A673 (cell line): ENCODE results near the gene CEACAM1. TPM values are rescaled to one million over a fixed set of nuclear protein-coding genes. Genes with fewer than 3 reads are reported as not detected.

ENCODE experiments used
- BruUV-seq: library from RNA; stranded (reverse); fragments of 400-500 nt; replicated peaks from 2 replicates; lab custom pipeline; 2021; lab: Mats Ljungman, UMichigan
- CTCF ChIA-PET: fragments of 300-600 bp; sonication (Branson Sonifier 250); formaldehyde crosslinking; loops from one replicate; lab custom pipeline; 2022; ENCODE audit warnings: antibody characterized with exemption; lab: Charles Lee
- POLR2A ChIA-PET: fragments of 300-600 bp; sonication (Branson Sonifier 250); formaldehyde crosslinking; loops from one replicate; lab custom pipeline; 2022; ENCODE audit warnings: antibody characterized with exemption; ENCODE audit not compliant: low non-redundant PET; lab: Charles Lee
- DNase-seq: peaks from one replicate; pipeline ENCODE4 v3.0.0-alpha.2; 2015; ENCODE audit warnings: low spot score
- H3K27ac ChIP-seq: fragments of 200-600 bp; sonication (generic); 2 replicates; pipeline ENCODE4 v1.5.1; 2016; ENCODE audit warnings: mixed run types, low read depth, mild to moderate bottlenecking, mixed read lengths, antibody characterized with exemption, low read length; ENCODE audit not compliant: poor library complexity, severe bottlenecking
- H3K27me3 ChIP-seq: fragments of 200-600 bp; sonication (generic); replicated peaks from 2 replicates; pipeline ENCODE4 v1.6.1; 2017; ENCODE audit warnings: mixed run types, low read depth, mild to moderate bottlenecking, mixed read lengths, antibody characterized with exemption, low read length; ENCODE audit not compliant: insufficient read depth, poor library complexity
- H3K36me3 ChIP-seq: fragments of 200-600 bp; sonication (generic); 2 replicates; pipeline ENCODE4 v1.6.1; 2016; ENCODE audit warnings: mixed run types, mild to moderate bottlenecking, mixed read lengths, antibody characterized with exemption, low read length; ENCODE audit not compliant: insufficient read depth, poor library complexity, severe bottlenecking
- H3K4me1 ChIP-seq: fragments of 200-600 bp; sonication (generic); 2 replicates; pipeline ENCODE4 v1.6.1; 2017; ENCODE audit warnings: mixed run types, mild to moderate bottlenecking, mixed read lengths, antibody characterized with exemption, low read length; ENCODE audit not compliant: insufficient read depth, poor library complexity, severe bottlenecking
- H3K4me3 ChIP-seq: fragments of 200-600 bp; sonication (generic); 2 replicates; pipeline ENCODE4 v1.5.1; 2016; ENCODE audit warnings: low read depth, mixed run types, mild to moderate bottlenecking, mixed read lengths, low read length; ENCODE audit not compliant: poor library complexity, severe bottlenecking
- H3K9me3 ChIP-seq: fragments of 200-600 bp; sonication (generic); 2 replicates; pipeline ENCODE4 v1.6.1; 2016; ENCODE audit warnings: mixed run types, low read depth, mild to moderate bottlenecking, mixed read lengths, antibody characterized with exemption, low read length; ENCODE audit not compliant: poor library complexity, severe bottlenecking
- CTCF ChIP-seq: fragments of 300-800, 200-600 bp; sonication (generic); conservative IDR thresholded peaks from 2 replicates; pipeline ENCODE4 v1.5.1; 2017; ENCODE audit warnings: low read depth, mild to moderate bottlenecking, antibody characterized with exemption, low read length, moderate library complexity, mixed read lengths
- EZH2 ChIP-seq: fragments of 200-600 bp; sonication (generic); IDR thresholded peaks from 2 replicates; pipeline ENCODE4 v1.6.1; 2017; ENCODE audit warnings: borderline replicate concordance, low read depth, mild to moderate bottlenecking, mixed read lengths, antibody characterized with exemption, low read length; ENCODE audit not compliant: poor library complexity, severe bottlenecking
- intact Hi-C: fragments of 100-400 bp; cut with micrococcal nuclease; formaldehyde crosslinking; loops from one replicate; pipeline ENCODE4 v1.10.0; 2022; ENCODE audit not compliant: unreplicated experiment
- total RNA-seq: library from RNA; stranded (reverse); gene quantifications from 2 replicates; pipeline ENCODE4 v1.2.3, GENCODE V29; 2021

Gene CEACAM1
- total RNA-seq, 1 experiment from 2014 or later, result 0.64 TPM

DNA sequence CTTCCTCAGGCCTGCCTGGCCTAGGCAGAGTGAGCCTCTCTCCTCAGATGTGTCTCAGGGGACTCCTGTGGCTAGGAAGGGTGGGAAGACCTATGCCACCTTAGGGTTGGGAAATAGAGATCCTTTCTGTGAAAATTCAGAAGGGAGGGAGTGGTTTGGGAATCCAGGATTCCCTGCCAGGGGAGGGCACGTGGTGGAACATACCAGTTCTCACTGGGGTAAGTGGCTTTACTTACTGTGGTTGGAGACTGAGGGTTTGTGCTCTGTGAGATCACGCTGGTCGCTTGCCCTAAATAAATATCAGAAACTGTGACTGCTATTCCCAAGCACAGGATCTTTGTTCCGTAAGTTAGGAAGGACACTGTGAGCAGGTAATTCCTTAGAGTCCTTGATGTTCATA lies 16.9 kb downstream of the CEACAM1 start:
- BruUV-seq, result no TSS peak
- CTCF ChIA-PET, result no interaction called here
- POLR2A ChIA-PET, result no interaction called here
- Histone ChIP-seq H3K27me3 (no peaks in the 10 kb centered on the region), H3K4me3 (no peak overlapping the region), H3K9me3 (no peaks in the 10 kb centered on the region), H3K27ac (no peak overlapping the region), H3K36me3 (no peaks in the 10 kb centered on the region), H3K4me1 (no peaks in the 10 kb centered on the region)
- no peak for TF ChIP-seq EZH2
- no peak for TF ChIP-seq CTCF
- DNase-seq, result no peak
- intact Hi-C loops, result no loop called here

DNA sequence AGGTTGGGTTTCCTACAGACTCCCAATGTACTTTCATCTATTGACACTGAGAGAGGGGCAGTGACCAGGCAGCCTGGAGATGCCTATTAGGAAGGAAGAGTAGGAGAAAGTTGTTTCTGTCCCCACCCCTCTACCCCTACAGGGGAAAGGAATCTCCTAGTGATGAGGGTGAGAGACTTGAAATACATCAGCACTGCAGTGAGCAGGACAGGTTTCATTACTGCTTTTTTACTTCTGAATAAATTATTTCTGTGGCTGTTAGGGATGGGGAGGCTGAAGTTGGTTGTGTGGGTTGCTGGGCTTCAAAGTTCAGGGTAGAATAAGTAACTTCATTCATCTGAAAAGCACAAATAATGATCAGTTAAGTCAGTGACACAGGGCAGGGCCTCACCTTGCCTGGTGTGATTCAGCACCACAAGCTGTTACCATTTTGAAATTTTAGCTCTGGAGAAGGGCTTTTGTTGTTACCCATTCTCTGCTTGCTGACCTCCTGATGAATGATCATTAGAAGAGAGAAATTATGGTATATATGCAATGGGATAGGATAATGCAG lies 19.3 kb downstream of the CEACAM1 start:
- Histone ChIP-seq H3K9me3 (no peaks in the 10 kb centered on the region), H3K27ac (no peak overlapping the region), H3K4me1 (no peaks in the 10 kb centered on the region), H3K4me3 (no peak overlapping the region), H3K36me3 (no peaks in the 10 kb centered on the region), H3K27me3 (no peaks in the 10 kb centered on the region)
- intact Hi-C loops, result no loop called here
- POLR2A ChIA-PET, result no interaction called here
- BruUV-seq, result no TSS peak
- DNase-seq, result no peak
- CTCF ChIA-PET, result no interaction called here
- no peak for TF ChIP-seq EZH2
- TF ChIP-seq CTCF, result no peak

GRCh38 chr19:42505066-42505465 lies 23.2 kb downstream of the CEACAM1 start:
- no peak for DNase-seq
- TF ChIP-seq CTCF, result no peak
- no peak for TF ChIP-seq EZH2
- intact Hi-C loops, result no loop called here
- Histone ChIP-seq H3K36me3 (no peaks in the 10 kb centered on the region), H3K27ac (no peak overlapping the region), H3K9me3 (no peaks in the 10 kb centered on the region), H3K4me1 (no peaks in the 10 kb centered on the region), H3K4me3 (no peak overlapping the region), H3K27me3 (no peaks in the 10 kb centered on the region)
- POLR2A ChIA-PET, result no interaction called here
- CTCF ChIA-PET, result no interaction called here
- no TSS peak for BruUV-seq
